ENCODE results near the gene REXO1. TPM values are rescaled to one million over a fixed set of nuclear protein-coding genes. Genes with fewer than 3 reads are reported as not detected.
"Not testable (repeated sequence)": the region's sequence is repeated elsewhere in the genome, so short reads cannot be mapped to it uniquely, and the experiment has no call there.

The REXO1 gene
- total and polyA plus RNA-seq, 2 experiments from 2014 or later = 20.2 to 90.1 TPM

GRCh38 chr19:1879982-1880381 lies 31.7 kb upstream of the REXO1 start:
- not testable (repeated sequence) for H3K9me3 Mint-ChIP-seq; H3K27ac ChIP-seq (ENCODE audit: low read depth); H3K4me3 ChIP-seq; H3K4me3 Mint-ChIP-seq; H3K36me3 ChIP-seq (ENCODE audit: insufficient read depth); H3K9me2 ChIP-seq (ENCODE audit: insufficient read depth); H3K36me3 Mint-ChIP-seq (ENCODE audit: low read depth); H3K27ac Mint-ChIP-seq; H2AFZ ChIP-seq; H3K27me3 ChIP-seq (ENCODE audit: insufficient read depth); H3F3A ChIP-seq (replicated peaks; ENCODE audit: low read depth); DNase-seq (ENCODE audit: low spot score); H3K4me2 ChIP-seq; ATAC-seq
- Histone ChIP-seq H3K79me2 (replicated peaks; ENCODE audit: insufficient read depth) (peaks cover 36% of the 10 kb centered on the region), H4K20me1 (replicated peaks; ENCODE audit: insufficient read depth) (peaks cover 16% of the 10 kb centered on the region), H3K4me1 (ENCODE audit: insufficient read depth) (peaks cover 18% of the 10 kb centered on the region; the same call in 1 of the 2 replicates)
- peaks cover 15% of the 10 kb centered on the region for H3K27me3 Mint-ChIP-seq (ENCODE audit: insufficient read depth, low read depth, poor library complexity)
- H3K4me1 Mint-ChIP-seq = peaks cover 31% of the 10 kb centered on the region

DNA sequence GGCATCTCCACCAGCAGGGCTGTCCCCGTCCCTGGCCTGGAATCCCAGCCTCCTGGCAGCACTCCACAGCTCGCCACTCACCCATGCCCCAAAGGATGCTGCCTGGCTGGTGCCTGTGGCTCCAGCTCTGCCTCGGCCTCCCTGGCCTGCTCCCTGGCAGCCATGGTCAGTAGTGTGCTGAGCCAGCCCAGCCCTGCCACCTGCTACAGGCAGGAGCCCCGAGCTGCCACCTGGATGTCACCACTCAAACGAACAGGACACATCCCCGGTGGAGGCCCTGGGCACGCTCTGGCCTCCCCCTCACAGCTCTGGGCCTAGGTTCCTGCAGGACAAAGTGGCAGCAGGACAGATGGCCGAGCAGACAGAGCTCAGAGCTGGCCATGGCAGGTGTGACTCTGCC lies 30.3 kb upstream of the REXO1 start:
- not testable (repeated sequence) for H3K4me2 ChIP-seq; ATAC-seq; H3K9me2 ChIP-seq (ENCODE audit: insufficient read depth); H3K27ac Mint-ChIP-seq; DNase-seq (ENCODE audit: low spot score); H3K4me3 Mint-ChIP-seq; H3K36me3 ChIP-seq (ENCODE audit: insufficient read depth); H3F3A ChIP-seq (replicated peaks; ENCODE audit: low read depth); H3K27me3 ChIP-seq (ENCODE audit: insufficient read depth); H2AFZ ChIP-seq; H3K27me3 Mint-ChIP-seq (ENCODE audit: insufficient read depth, low read depth, poor library complexity); H3K9me3 Mint-ChIP-seq; H3K4me3 ChIP-seq; H3K36me3 Mint-ChIP-seq (ENCODE audit: low read depth); H4K20me1 ChIP-seq (replicated peaks; ENCODE audit: insufficient read depth); H3K27ac ChIP-seq (ENCODE audit: low read depth)
- H3K79me2 ChIP-seq (replicated peaks; ENCODE audit: insufficient read depth) = peaks cover 37% of the 10 kb centered on the region
- H3K4me1 Mint-ChIP-seq = peaks cover 33% of the 10 kb centered on the region
- H3K4me1 ChIP-seq (ENCODE audit: insufficient read depth) = peaks cover 24% of the 10 kb centered on the region

GRCh38 chr19:1877280-1877660 lies 29.0 kb upstream of the REXO1 start:
- H3K27ac ChIP-seq (ENCODE audit: low read depth); H4K20me1 ChIP-seq (replicated peaks; ENCODE audit: insufficient read depth); H3K27me3 Mint-ChIP-seq (ENCODE audit: insufficient read depth, low read depth, poor library complexity); H3K36me3 Mint-ChIP-seq (ENCODE audit: low read depth); H3K27ac Mint-ChIP-seq; H3K9me3 Mint-ChIP-seq; H2AFZ ChIP-seq; H3K36me3 ChIP-seq (ENCODE audit: insufficient read depth); H3F3A ChIP-seq (replicated peaks; ENCODE audit: low read depth); H3K27me3 ChIP-seq (ENCODE audit: insufficient read depth); H3K9me2 ChIP-seq (ENCODE audit: insufficient read depth); DNase-seq (ENCODE audit: low spot score): not testable (repeated sequence)
- Histone ChIP-seq H3K4me2 (peak overlapping the region; percentile 99), H3K4me1 (ENCODE audit: insufficient read depth) (peaks cover 21% of the 10 kb centered on the region), H3K79me2 (replicated peaks; ENCODE audit: insufficient read depth) (peaks cover 31% of the 10 kb centered on the region), H3K4me3 (peak overlapping the region; percentile 93; the same call in 1 of the 2 replicates)
- Mint-ChIP-seq H3K4me3 (peak overlapping the region; percentile 47; the same call in 2 of the 3 replicates), H3K4me1 (peaks cover 20% of the 10 kb centered on the region)
- peak; percentile 15 for ATAC-seq

DNA sequence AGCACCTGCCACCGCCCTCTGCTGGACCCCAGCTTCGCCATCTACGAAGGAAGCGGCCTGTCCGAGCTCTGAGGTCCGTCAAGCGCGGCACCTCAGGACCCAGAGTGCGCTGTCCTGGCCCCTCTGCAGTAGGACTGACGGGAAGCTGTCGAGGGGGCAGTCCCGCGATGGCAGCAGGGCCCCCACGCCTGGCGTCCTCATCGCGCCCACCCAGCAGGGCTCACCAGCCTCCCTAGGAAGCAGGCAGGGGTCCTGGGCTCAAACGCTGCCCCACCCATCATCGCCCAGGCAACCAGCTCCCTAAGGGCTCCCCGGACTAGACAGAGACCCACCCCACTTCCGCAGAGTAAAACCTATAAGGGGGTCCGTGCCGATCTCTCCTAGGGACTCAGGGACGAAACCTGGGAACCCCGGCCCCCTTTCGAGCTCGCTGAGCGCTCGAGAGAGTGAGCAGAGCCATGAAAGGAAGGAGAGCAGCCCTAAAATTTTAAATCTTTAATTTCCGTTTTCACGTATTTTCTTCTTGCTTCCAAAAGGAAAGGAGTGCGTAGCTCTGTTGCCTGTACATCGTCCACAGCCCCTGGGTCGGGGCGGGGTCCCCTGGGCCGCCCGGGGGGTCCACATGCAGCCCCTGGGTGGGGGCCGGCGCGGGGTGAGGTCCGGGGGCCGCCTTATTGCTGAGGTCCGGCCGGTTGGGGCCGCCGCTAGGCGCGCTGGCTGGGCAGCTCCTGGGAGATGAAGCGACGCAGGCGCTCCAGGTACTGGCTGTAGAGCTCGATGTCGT lies 28.4 kb upstream of the REXO1 start:
- Histone ChIP-seq H3K4me1 (ENCODE audit: insufficient read depth) (peaks cover 16% of the 10 kb centered on the region), H3K79me2 (replicated peaks; ENCODE audit: insufficient read depth) (peaks cover 31% of the 10 kb centered on the region), H3K4me3 (peak overlapping the region; percentile 93), H2AFZ (peak overlapping the region; percentile 59; the same call in 1 of the 2 replicates), H3K4me2 (peak overlapping the region; percentile 99)
- DNase-seq (ENCODE audit: low spot score); H4K20me1 ChIP-seq (replicated peaks; ENCODE audit: insufficient read depth); H3K27me3 Mint-ChIP-seq (ENCODE audit: insufficient read depth, low read depth, poor library complexity); H3K9me3 Mint-ChIP-seq; H3K9me2 ChIP-seq (ENCODE audit: insufficient read depth); H3K27ac ChIP-seq (ENCODE audit: low read depth); H3K36me3 ChIP-seq (ENCODE audit: insufficient read depth); H3K36me3 Mint-ChIP-seq (ENCODE audit: low read depth); H3K27me3 ChIP-seq (ENCODE audit: insufficient read depth); H3F3A ChIP-seq (replicated peaks; ENCODE audit: low read depth): not testable (repeated sequence)
- peak; percentile 60 for ATAC-seq
- H3K4me1 Mint-ChIP-seq = peaks cover 16% of the 10 kb centered on the region
- TF ChIP-seq, protein P1, sequence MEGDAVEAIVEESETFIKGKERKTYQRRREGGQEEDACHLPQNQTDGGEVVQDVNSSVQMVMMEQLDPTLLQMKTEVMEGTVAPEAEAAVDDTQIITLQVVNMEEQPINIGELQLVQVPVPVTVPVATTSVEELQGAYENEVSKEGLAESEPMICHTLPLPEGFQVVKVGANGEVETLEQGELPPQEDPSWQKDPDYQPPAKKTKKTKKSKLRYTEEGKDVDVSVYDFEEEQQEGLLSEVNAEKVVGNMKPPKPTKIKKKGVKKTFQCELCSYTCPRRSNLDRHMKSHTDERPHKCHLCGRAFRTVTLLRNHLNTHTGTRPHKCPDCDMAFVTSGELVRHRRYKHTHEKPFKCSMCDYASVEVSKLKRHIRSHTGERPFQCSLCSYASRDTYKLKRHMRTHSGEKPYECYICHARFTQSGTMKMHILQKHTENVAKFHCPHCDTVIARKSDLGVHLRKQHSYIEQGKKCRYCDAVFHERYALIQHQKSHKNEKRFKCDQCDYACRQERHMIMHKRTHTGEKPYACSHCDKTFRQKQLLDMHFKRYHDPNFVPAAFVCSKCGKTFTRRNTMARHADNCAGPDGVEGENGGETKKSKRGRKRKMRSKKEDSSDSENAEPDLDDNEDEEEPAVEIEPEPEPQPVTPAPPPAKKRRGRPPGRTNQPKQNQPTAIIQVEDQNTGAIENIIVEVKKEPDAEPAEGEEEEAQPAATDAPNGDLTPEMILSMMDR (conservative IDR thresholded peaks at IDR 0.05; ENCODE audit: low read depth in 2 of 2) = peak in 1 of 2 experiments; percentile 25; a peak in 3 of 4 replicates
- H3K27ac Mint-ChIP-seq = 0 out of 2 replicates have a peak overlapping the region, but pooled peaks have one; percentile 48
- H3K4me3 Mint-ChIP-seq = peak overlapping the region; percentile 98
